Gastrocnemius medialis (tissue), 4 donors: ENCODE measurements around the gene SNX32.

Experiments
- POLR2A ChIP-seq, 2 donors: fragments of 450-650 bp; IDR thresholded peaks; one replicate each; pipeline ENCODE4 v1.6.1; 2017; ENCODE audit warnings: antibody characterized with exemption in 2 of 2, mild to moderate bottlenecking in 2 of 2, moderate library complexity in 2 of 2
- TF ChIP-seq, protein P1 (sequence below), 5 experiments: fragments of 450-650 bp in 3 of 5; fragments of 200-600 bp in 2 of 5; sonication (generic) in 2 of 5; IDR thresholded peaks in 4 of 5; conservative IDR thresholded peaks in 1 of 5; 1 replicate in 4 of 5; 2 replicates in 1 of 5; pipeline ENCODE4 v1.5.1; 2016 to 2019; ENCODE audit warnings: antibody characterized with exemption in 5 of 5, mild to moderate bottlenecking in 3 of 5, moderate library complexity in 3 of 5

DNA sequence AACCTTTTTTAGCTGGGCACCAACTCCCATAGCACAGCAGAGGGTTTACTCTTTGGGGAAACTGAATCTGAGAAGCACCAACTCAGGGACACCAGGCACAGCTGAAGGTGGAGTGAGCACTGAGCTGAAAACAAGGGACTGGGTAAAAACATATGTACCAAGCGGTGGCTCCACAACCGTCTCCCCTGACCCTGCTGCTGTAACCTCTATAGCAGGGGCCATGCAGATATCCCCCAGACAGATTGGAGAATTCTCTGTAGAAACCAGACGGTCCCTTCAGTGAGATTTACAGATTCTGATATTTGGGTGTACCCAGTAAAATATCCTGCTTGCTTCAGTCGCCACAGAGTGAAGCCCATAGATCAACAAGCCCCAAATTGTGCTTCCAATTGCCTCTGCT, 4.3 kb upstream of the SNX32 start:
- no peak for TF ChIP-seq POLR2A (IDR thresholded peaks at IDR 0.05)
- TF ChIP-seq, protein P1, sequence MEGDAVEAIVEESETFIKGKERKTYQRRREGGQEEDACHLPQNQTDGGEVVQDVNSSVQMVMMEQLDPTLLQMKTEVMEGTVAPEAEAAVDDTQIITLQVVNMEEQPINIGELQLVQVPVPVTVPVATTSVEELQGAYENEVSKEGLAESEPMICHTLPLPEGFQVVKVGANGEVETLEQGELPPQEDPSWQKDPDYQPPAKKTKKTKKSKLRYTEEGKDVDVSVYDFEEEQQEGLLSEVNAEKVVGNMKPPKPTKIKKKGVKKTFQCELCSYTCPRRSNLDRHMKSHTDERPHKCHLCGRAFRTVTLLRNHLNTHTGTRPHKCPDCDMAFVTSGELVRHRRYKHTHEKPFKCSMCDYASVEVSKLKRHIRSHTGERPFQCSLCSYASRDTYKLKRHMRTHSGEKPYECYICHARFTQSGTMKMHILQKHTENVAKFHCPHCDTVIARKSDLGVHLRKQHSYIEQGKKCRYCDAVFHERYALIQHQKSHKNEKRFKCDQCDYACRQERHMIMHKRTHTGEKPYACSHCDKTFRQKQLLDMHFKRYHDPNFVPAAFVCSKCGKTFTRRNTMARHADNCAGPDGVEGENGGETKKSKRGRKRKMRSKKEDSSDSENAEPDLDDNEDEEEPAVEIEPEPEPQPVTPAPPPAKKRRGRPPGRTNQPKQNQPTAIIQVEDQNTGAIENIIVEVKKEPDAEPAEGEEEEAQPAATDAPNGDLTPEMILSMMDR (IDR thresholded peaks at IDR 0.05 in 4 of 5, conservative IDR thresholded peaks at IDR 0.05 in 1 of 5): no peak
